Measurements from ENCODE around the gene HFM1.

Gene HFM1

DNA sequence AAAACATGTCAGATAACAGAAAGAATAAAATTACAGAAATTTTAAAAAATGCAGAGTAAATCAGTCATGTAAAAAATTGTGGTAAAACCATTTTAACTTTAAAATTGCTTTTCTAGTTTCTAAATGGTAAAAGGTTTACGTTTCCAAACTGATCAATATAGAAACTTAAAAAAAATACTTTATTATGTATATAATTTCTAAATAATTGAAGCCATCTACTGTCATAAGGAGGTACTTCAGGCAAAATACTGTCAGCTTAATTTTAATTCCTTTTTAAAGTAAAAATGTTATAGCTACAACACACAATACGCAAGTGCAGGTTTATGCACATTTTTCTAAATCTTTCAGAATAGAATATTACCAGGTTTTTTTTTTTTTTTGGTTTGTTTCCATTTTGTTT, 159.9 kb downstream of the HFM1 start:
- DNase-seq (ENCODE audit: low read depth in 3 of 3) = no peak

GRCh38 chr1:91243171-91243570, 161.5 kb downstream of the HFM1 start:
- no peak for DNase-seq (ENCODE audit: low read depth in 3 of 3)

DNA sequence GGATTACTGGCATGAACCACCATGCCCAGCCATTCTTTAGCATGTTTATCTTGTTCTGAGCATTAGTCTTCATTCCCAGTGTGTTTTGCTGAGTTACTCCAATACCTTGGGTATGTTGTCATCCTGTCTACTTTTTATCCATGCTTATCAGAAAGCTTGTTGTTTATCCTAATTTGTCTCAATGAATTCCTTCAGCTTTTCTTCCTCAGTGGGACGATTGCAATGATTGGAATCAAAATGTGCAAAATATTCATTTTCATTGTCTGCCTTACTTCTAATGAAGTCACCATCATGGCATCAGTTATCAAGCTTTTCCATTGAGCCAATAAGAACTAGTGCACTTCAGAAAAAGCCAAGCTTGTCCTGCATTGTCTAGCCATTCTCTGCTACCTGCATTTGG, 170.5 kb downstream of the HFM1 start:
- no peak for DNase-seq (ENCODE audit: low read depth in 3 of 3)

- DNase-seq (ENCODE audit: low read depth in 3 of 3) = no peak
Measured at GRCh38 chr1:91226741-91227140, 177.9 kb downstream of the HFM1 start.

- no peak for DNase-seq (ENCODE audit: low read depth in 3 of 3)
Measured at GRCh38 chr1:91224878-91225277, 179.8 kb downstream of the HFM1 start.

DNA sequence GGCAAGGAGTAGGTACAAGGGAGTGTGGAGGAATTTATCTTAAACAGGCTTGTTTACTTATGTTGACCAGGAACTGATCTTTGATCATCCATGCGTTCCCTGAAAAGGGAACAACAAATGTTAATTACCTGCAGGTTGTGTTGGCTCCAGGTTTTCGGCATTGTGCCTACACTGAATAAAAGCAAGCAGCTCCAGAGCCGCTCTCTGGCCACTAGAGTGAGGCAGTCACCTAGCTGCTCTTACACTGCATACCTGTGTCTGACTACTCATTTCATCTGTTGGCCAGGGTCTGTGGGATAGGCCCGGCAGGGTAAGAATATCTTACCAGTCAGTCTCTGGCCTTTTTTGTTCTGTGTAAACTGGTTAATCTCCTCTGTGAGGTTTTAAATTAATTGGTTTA, 183.6 kb downstream of the HFM1 start:
- no peak for DNase-seq (ENCODE audit: low read depth in 3 of 3)

DNA sequence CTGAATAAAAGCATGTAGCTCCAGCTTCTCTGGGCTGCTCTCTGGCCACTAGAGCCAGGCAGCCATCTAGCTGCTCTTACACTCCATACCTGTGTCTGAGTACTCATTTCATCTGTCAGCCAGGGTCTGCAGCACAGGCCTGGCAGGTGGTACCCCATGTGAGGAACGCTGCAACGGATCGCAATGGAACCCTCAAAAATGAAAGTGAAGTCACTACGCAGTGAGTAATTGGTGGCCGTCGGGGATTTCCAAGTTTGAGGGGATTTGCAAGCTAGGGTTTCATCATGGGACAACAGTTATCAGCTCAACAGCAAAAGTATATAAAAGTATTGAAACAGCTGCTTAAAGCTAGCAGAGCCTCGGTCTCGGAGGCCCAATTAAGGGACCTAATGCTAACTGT, 186.7 kb downstream of the HFM1 start:
- no peak for DNase-seq (ENCODE audit: low read depth in 3 of 3)
